ENCODE results near the gene DEPDC1B. TPM values are rescaled to one million over a fixed set of nuclear protein-coding genes. Genes with fewer than 3 reads are reported as not detected.
"Not testable (repeated sequence)": the region's sequence is repeated elsewhere in the genome, so short reads cannot be mapped to it uniquely, and the experiment has no call there.

The DEPDC1B gene
- total RNA-seq, 4 donors from 2014 or later: 10.5 to 13.2 (median 11.2) TPM

DNA sequence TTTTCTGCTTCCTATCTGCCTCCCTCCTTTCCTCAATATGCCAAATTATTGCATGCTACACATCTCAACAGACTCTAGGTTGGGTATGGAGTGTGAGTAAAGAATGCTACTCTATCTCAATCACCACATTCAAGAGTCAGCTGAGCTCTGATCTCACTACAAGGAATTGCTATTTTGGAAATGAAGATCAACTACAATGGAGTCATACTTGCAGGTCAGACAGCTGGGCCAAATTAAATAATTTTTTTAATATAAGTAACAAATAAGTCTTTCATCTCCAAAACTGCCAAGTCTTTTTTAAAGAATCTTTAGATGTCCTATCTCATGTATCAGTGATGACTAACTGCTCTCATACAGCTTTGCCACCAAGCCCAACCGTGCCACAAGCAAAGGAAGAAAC, 64.0 kb downstream of the DEPDC1B start:
- no peak for DNase-seq
- Histone ChIP-seq H3K36me3 (no peaks in the 10 kb centered on the region), H3K27ac (no peak overlapping the region), H3K4me1 (no peaks in the 10 kb centered on the region), H3K27me3 (no peaks in the 10 kb centered on the region), H3K9me3 (no peaks in the 10 kb centered on the region), H3K4me3 (no peak overlapping the region)
- TF ChIP-seq, protein P1, sequence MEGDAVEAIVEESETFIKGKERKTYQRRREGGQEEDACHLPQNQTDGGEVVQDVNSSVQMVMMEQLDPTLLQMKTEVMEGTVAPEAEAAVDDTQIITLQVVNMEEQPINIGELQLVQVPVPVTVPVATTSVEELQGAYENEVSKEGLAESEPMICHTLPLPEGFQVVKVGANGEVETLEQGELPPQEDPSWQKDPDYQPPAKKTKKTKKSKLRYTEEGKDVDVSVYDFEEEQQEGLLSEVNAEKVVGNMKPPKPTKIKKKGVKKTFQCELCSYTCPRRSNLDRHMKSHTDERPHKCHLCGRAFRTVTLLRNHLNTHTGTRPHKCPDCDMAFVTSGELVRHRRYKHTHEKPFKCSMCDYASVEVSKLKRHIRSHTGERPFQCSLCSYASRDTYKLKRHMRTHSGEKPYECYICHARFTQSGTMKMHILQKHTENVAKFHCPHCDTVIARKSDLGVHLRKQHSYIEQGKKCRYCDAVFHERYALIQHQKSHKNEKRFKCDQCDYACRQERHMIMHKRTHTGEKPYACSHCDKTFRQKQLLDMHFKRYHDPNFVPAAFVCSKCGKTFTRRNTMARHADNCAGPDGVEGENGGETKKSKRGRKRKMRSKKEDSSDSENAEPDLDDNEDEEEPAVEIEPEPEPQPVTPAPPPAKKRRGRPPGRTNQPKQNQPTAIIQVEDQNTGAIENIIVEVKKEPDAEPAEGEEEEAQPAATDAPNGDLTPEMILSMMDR (IDR thresholded peaks at IDR 0.05): no peak
- TF ChIP-seq POLR2A (IDR thresholded peaks at IDR 0.05): no peak

DNA sequence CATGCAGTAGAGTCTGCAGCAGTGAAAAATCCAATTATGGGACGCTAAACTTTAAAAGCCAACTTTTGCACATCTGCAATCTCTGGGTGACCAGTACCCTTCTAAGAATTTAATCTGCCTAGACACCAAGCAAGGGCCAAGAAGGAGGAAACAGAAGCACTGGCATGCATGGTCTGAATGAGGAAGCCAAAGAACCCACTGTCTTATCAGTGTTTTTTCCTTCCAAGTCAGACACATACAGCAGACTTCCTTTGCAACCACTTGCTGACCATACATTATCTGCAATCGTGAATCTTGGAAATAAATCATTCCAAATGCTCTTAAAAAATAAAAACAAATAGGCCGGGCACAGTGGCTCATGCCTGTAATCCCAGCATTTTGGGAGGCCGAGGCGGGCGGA, 65.9 kb downstream of the DEPDC1B start:
- Histone ChIP-seq H3K36me3 (no peaks in the 10 kb centered on the region), H3K9me3 (no peaks in the 10 kb centered on the region), H3K4me1 (no peaks in the 10 kb centered on the region), H3K27me3 (no peaks in the 10 kb centered on the region), H3K4me3 (no peak overlapping the region), H3K27ac (no peak overlapping the region)
- DNase-seq: no peak
- TF ChIP-seq, protein P1 (IDR thresholded peaks at IDR 0.05): no peak
- no peak for TF ChIP-seq POLR2A (IDR thresholded peaks at IDR 0.05)

DNA sequence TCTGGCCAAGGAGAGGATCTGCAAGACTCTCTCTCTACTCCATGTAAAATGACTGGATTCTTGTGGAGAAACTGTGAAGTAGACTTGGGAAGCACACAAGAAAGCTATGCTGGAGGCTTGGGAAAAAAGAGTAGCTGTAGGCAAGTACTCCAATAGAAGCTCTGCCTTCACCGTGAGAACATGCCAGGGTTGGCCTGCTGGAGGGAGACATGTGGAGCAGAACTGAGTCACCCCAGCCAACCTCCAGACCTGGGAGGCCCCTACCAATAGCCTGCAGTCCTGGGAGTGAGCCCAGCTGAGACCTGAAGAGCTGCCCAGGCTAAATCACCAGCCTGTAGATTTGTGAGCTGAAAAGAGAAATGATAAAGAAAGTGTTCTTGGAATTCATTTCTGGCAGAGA, 66.6 kb downstream of the DEPDC1B start:
- Histone ChIP-seq H3K4me3 (no peak overlapping the region), H3K27ac (no peak overlapping the region), H3K9me3 (no peaks in the 10 kb centered on the region), H3K27me3 (no peaks in the 10 kb centered on the region), H3K36me3 (no peaks in the 10 kb centered on the region), H3K4me1 (no peaks in the 10 kb centered on the region)
- DNase-seq: no peak
- TF ChIP-seq, protein P1 (IDR thresholded peaks at IDR 0.05): no peak
- no peak for TF ChIP-seq POLR2A (IDR thresholded peaks at IDR 0.05)

DNA sequence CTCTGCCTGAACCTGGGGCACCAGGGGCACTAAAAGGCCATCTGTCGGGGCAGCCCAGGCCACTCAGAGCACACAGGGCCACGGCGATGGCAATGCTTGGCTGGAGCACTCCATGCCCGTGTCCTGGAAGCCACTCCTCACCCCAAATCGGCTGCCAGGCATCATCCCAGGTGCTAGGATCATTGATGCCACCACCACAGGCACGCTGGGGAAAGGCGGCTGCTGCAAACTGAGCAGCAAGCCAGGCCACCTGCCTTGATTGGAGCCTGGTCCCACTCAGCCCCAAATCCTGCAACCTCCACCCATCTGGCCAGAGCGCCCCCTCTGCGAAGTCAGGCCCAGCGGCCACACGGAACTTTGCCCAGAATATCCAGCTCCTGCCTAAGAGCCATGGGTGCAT, 67.8 kb downstream of the DEPDC1B start:
- Histone ChIP-seq H3K27me3 (no peaks in the 10 kb centered on the region), H3K9me3 (no peaks in the 10 kb centered on the region), H3K36me3 (no peaks in the 10 kb centered on the region), H3K4me1 (no peaks in the 10 kb centered on the region), H3K4me3 (no peak overlapping the region), H3K27ac (no peak overlapping the region)
- TF ChIP-seq, protein P1 (IDR thresholded peaks at IDR 0.05): no peak
- TF ChIP-seq POLR2A (IDR thresholded peaks at IDR 0.05): no peak
- no peak for DNase-seq

DNA sequence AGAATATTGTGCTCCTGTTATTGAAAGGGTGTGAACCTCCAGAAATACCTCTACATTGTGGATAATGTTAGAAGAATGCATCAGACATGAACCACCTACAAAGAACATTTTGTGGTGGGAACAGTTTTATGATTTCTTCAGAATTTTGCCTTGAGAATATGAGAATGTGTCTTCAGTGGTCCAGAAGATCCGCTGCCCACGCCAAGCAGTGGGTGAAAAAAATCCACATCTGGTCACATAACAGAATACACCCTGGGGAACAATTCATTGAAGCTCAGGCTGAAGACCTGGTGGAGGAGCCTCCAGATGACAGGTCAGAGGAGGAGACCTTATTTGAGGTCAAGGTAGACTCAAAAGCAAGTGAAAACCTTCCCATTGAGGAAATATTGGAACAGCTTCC, 69.1 kb downstream of the DEPDC1B start:
- no peak for TF ChIP-seq POLR2A (IDR thresholded peaks at IDR 0.05)
- TF ChIP-seq, protein P1 (IDR thresholded peaks at IDR 0.05): no peak
- Histone ChIP-seq H3K27me3 (no peaks in the 10 kb centered on the region), H3K27ac (no peak overlapping the region), H3K36me3 (no peaks in the 10 kb centered on the region), H3K9me3 (no peaks in the 10 kb centered on the region), H3K4me3 (no peak overlapping the region), H3K4me1 (no peaks in the 10 kb centered on the region)
- no peak for DNase-seq

DNA sequence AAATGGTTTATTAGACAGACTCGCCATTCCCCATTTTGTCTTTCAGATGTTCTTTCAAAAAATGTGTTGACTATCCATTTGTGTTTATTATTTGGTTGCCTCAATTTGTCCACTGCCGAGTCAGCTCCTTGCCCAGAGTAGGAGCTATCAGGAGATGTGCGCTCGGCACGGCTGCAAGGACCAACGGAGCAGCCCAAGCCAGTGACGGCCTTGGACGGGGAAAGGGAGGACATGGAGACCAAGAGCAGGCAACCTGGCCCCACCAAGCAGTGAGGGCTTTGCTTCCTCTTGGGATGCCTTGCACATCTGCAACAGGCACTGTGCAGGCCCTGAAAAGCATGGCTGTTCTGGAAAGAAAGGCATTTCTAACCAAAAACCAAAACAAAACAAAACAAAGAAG, 69.8 kb downstream of the DEPDC1B start:
- Histone ChIP-seq H3K27ac (no peak overlapping the region), H3K27me3 (no peaks in the 10 kb centered on the region), H3K4me1 (no peaks in the 10 kb centered on the region), H3K4me3 (no peak overlapping the region), H3K9me3 (no peaks in the 10 kb centered on the region), H3K36me3 (no peaks in the 10 kb centered on the region)
- no peak for DNase-seq
- TF ChIP-seq, protein P1 (IDR thresholded peaks at IDR 0.05): no peak
- TF ChIP-seq POLR2A (IDR thresholded peaks at IDR 0.05): no peak

DNA sequence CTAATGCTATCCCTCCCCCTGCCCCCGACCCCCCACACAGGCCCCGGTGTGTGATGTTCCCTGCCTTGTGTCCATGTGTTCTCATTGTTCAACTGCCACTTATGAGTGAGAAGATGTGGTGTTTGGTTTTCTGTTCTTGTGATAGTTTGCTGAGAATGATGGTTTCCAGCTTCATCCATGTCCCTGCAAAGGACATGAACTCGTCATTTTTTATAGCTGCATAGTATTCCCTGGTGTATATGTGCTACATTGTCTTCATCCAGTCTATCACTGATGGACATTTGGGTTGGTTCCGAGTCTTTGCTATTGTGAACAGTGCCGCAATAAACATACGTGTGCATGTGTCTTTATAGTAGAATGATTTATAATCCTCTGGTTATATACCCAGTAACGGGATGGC, 75.1 kb downstream of the DEPDC1B start:
- not testable (repeated sequence) for H3K9me3 ChIP-seq, H3K36me3 ChIP-seq, H3K4me1 ChIP-seq, H3K27ac ChIP-seq, H3K27me3 ChIP-seq, H3K4me3 ChIP-seq, DNase-seq

DNA sequence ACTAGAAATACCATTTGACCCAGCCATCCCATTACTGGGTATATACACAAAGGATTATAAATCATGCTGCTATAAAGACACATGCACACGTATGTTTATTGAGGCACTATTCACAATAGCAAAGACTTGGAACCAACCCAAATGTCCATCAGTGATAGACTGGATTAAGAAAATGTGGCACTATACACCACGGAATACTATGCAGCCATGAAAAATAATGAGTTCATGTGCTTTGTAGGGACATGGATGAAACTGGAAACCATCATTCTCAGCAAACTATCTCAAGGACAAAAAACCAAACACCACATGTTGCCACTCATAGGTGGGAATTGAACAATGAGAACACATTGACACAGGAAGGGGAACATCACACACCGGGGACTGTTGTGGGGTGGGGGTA, 79.2 kb downstream of the DEPDC1B start:
- not testable (repeated sequence) for H3K4me3 ChIP-seq, H3K27me3 ChIP-seq, H3K9me3 ChIP-seq, H3K4me1 ChIP-seq, H3K36me3 ChIP-seq, DNase-seq, H3K27ac ChIP-seq

Measured in Peyer's patch (tissue), 4 donors.